PFSK-1 (cell line): ENCODE results near the gene TMEM176B.

Experiments
- FOXP2 ChIP-seq: optimal IDR thresholded peaks from 2 replicates; pipeline ENCODE3; 2011; ENCODE audit warnings: borderline replicate concordance, control low read depth, inconsistent platforms; ENCODE audit not compliant: insufficient read depth; ENCODE audit errors: extremely low read length, extremely low read depth
- POLR2AphosphoS5 ChIP-seq: IDR thresholded peaks from 2 replicates; pipeline ENCODE4 v1.6.1; 2012; ENCODE audit warnings: low read depth, mild to moderate bottlenecking, control low read depth, low read length, moderate library complexity
- REST ChIP-seq, 2 experiments: IDR thresholded peaks; 2 replicates each; pipeline versions ENCODE4 v1.6.1 to v1.8.0; 2011 to 2012; ENCODE audit warnings: low read depth in 2 of 2, low read length in 2 of 2, control low read depth in 1 of 2, inconsistent platforms in 1 of 2, mild to moderate bottlenecking in 1 of 2, moderate library complexity in 1 of 2; ENCODE audit not compliant: insufficient read depth in 1 of 2
- SIN3A ChIP-seq: IDR thresholded peaks from 2 replicates; pipeline ENCODE4 v1.6.1; 2012; ENCODE audit warnings: mild to moderate bottlenecking, low read length, moderate library complexity, borderline replicate concordance; ENCODE audit not compliant: insufficient read depth
- TAF1 ChIP-seq: IDR thresholded peaks from 2 replicates; pipeline ENCODE4 v1.6.1; 2012; ENCODE audit warnings: low read length, control low read depth, borderline replicate concordance; ENCODE audit not compliant: insufficient read depth

GRCh38 chr7:150745876-150746275 lies 54.3 kb downstream of the TMEM176B start:
- TF ChIP-seq SIN3A (no peak), POLR2AphosphoS5 (no peak), TAF1 (no peak), REST (IDR thresholded peaks at IDR 0.05; ENCODE audit: insufficient read depth in 1 of 2, low read depth in 2 of 2, low read length in 2 of 2) (no peak), FOXP2 (no peak)
